ENCODE results near the gene SLC2A9.

DNA sequence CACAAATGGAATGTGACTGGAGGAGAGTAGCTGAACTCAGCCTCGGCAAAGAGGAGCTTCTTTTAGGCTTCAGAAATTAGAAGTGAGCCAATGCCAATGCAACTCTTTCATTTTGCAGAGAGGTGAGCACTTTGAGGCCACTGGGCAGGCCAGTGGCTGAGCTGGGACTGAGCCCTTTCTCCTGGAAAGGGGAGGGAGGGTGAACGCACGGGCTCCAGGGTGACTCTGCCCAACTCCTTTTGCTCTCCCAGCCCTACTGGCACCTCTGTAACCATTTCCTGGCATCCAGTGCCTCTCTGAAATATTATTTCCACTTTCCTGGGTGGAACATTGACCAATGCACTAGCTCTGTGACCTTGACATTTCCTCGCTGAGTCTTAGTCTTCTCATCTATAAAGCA is 88.1 kb downstream of the SLC2A9 start:
- TF ChIP-seq, protein P1, sequence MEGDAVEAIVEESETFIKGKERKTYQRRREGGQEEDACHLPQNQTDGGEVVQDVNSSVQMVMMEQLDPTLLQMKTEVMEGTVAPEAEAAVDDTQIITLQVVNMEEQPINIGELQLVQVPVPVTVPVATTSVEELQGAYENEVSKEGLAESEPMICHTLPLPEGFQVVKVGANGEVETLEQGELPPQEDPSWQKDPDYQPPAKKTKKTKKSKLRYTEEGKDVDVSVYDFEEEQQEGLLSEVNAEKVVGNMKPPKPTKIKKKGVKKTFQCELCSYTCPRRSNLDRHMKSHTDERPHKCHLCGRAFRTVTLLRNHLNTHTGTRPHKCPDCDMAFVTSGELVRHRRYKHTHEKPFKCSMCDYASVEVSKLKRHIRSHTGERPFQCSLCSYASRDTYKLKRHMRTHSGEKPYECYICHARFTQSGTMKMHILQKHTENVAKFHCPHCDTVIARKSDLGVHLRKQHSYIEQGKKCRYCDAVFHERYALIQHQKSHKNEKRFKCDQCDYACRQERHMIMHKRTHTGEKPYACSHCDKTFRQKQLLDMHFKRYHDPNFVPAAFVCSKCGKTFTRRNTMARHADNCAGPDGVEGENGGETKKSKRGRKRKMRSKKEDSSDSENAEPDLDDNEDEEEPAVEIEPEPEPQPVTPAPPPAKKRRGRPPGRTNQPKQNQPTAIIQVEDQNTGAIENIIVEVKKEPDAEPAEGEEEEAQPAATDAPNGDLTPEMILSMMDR (IDR thresholded peaks at IDR 0.05): no peak
- TF ChIP-seq POLR2A (IDR thresholded peaks at IDR 0.05): no peak
